GM19372 (cell line): ENCODE measurements around the gene BCOR.

Experiments used
- ATAC-seq: cut with Tn5 transposase; IDR thresholded peaks from one replicate; pipeline ENCODE4 v1.9.1; 2021; ENCODE audit warnings: mild to moderate bottlenecking, low read depth, moderate library complexity; ENCODE audit not compliant: unreplicated experiment

BCOR gene

GRCh38 chrX:40068048-40068447 is 29.7 kb downstream of the BCOR start:
- no peak for ATAC-seq

- ATAC-seq: no peak
Measured at GRCh38 chrX:40066700-40067099, 31.1 kb downstream of the BCOR start.

- no peak for ATAC-seq
Measured at GRCh38 chrX:40065296-40066046, 32.3 kb downstream of the BCOR start.

GRCh38 chrX:40064055-40064597 is 33.6 kb downstream of the BCOR start:
- no peak for ATAC-seq

GRCh38 chrX:40063555-40063954 is 34.2 kb downstream of the BCOR start:
- ATAC-seq: no peak

- ATAC-seq: no peak
Measured at GRCh38 chrX:40062525-40063155, 35.1 kb downstream of the BCOR start.

- no peak for ATAC-seq
Measured at GRCh38 chrX:40061871-40062524, 35.8 kb downstream of the BCOR start.

GRCh38 chrX:40061005-40061404 is 36.8 kb downstream of the BCOR start:
- ATAC-seq: no peak

- no peak for ATAC-seq
Measured at GRCh38 chrX:40060356-40060845, 37.4 kb downstream of the BCOR start.

- no peak for ATAC-seq
Measured at GRCh38 chrX:40058719-40059118, 39.0 kb downstream of the BCOR start.

- no peak for ATAC-seq
Measured at GRCh38 chrX:40057405-40057804, 40.4 kb downstream of the BCOR start.

- ATAC-seq: no peak
Measured at GRCh38 chrX:40056420-40056819, 41.3 kb downstream of the BCOR start.

GRCh38 chrX:40055495-40055894 is 42.3 kb downstream of the BCOR start:
- no peak for ATAC-seq

GRCh38 chrX:40054793-40055192 is 43.0 kb downstream of the BCOR start:
- no peak for ATAC-seq

GRCh38 chrX:40050532-40050931 is 47.2 kb downstream of the BCOR start:
- ATAC-seq: no peak

GRCh38 chrX:40049084-40049641 is 48.6 kb downstream of the BCOR start:
- no peak for ATAC-seq

GRCh38 chrX:40047485-40047884 is 50.3 kb downstream of the BCOR start:
- ATAC-seq: no peak

GRCh38 chrX:40043895-40044294 is 53.9 kb downstream of the BCOR start:
- ATAC-seq: no peak

- ATAC-seq: no peak
Measured at GRCh38 chrX:40041915-40042314, 55.8 kb downstream of the BCOR start.

- ATAC-seq: no peak
Measured at GRCh38 chrX:40040686-40041461, 56.9 kb downstream of the BCOR start.
